ENCODE results near the gene MITF. TPM values are rescaled to one million over a fixed set of nuclear protein-coding genes. Genes with fewer than 3 reads are reported as not detected.

MITF gene
- total RNA-seq, 4 donors from 2014 or later, result 2.1 to 9.1 (median 4.7) TPM

DNA sequence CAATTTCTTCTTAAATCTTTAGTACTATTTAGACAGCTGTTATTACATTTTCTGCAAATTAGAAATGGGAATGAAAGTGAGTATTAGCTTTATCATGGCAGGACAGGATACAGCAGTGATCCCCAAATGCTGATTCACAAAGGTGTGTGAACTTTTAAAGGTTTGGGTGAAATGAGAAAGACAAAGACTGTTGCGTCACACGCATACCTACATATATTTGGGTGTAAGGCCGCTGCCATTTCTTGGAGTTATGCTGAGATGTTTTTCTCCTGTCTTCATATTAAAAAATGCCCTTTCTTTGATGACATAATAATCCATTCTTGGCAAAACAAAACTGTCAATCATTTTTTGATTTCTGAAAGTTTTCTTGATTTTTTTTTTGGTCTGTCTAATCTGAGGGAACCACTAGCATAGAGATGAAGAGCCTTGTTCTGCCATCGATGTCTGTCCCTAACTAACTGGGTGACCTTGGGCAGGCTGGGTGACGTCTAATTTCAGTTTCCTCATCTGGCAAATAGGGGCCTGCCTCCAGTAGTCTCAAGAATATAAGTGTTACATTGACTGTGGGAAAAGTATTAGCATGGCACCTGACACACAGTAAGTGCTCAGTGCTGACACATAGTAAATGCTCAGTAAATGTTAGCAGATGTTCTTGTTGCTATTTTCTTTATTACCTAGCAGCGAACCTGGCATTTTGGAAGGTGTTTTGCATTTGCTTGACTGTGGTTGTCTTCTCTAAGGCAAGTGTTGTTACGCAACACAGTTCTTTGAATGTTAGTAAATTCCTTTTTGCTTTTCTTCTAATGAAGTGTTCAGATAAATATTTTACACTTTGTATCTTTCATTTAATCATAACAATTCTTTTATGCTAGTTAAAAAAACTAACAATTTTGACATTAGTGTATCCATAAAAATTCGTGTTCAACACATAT, 5.0 kb downstream of the MITF start:
- no peaks in the 10 kb centered on the region for H3K27me3 ChIP-seq
- no peak overlapping the region for H3K27ac ChIP-seq
- H3K9me3 ChIP-seq, result no peaks in the 10 kb centered on the region
- no peak for TF ChIP-seq POLR2A (IDR thresholded peaks at IDR 0.05)
- TF ChIP-seq CTCF (IDR thresholded peaks at IDR 0.05), result no peak
- no peaks in the 10 kb centered on the region for H3K36me3 ChIP-seq
- no peak for DNase-seq
- H3K4me3 ChIP-seq, result no peak overlapping the region
- H3K4me1 ChIP-seq, result peaks cover 0 to 20% (median 0%) of the 10 kb centered on the region in 4 donors

GRCh38 chr3:69745505-69745904, 6.2 kb downstream of the MITF start:
- TF ChIP-seq POLR2A (IDR thresholded peaks at IDR 0.05), result no peak
- no peak for TF ChIP-seq CTCF (IDR thresholded peaks at IDR 0.05)
- Histone ChIP-seq H3K27me3 (no peaks in the 10 kb centered on the region), H3K27ac (peak overlapping the region in 1 of 4 donors; percentile 5), H3K4me3 (no peak overlapping the region), H3K4me1 (peaks cover 0 to 27% (median 0%) of the 10 kb centered on the region in 4 donors), H3K9me3 (no peaks in the 10 kb centered on the region), H3K36me3 (no peaks in the 10 kb centered on the region)
- DNase-seq, result no peak

- no peak overlapping the region for H3K4me3 ChIP-seq
- no peak for DNase-seq
- no peaks in the 10 kb centered on the region for H3K36me3 ChIP-seq
- TF ChIP-seq CTCF (IDR thresholded peaks at IDR 0.05) (no peak), POLR2A (IDR thresholded peaks at IDR 0.05) (no peak)
- peak overlapping the region in 1 of 4 donors; percentile 71 for H3K27ac ChIP-seq
- peaks cover 0 to 27% (median 0%) of the 10 kb centered on the region in 4 donors for H3K4me1 ChIP-seq
- H3K9me3 ChIP-seq, result no peaks in the 10 kb centered on the region
- no peaks in the 10 kb centered on the region for H3K27me3 ChIP-seq
These were observed 6.9 kb downstream of the MITF start for GRCh38 chr3:69746119-69746518.

DNA sequence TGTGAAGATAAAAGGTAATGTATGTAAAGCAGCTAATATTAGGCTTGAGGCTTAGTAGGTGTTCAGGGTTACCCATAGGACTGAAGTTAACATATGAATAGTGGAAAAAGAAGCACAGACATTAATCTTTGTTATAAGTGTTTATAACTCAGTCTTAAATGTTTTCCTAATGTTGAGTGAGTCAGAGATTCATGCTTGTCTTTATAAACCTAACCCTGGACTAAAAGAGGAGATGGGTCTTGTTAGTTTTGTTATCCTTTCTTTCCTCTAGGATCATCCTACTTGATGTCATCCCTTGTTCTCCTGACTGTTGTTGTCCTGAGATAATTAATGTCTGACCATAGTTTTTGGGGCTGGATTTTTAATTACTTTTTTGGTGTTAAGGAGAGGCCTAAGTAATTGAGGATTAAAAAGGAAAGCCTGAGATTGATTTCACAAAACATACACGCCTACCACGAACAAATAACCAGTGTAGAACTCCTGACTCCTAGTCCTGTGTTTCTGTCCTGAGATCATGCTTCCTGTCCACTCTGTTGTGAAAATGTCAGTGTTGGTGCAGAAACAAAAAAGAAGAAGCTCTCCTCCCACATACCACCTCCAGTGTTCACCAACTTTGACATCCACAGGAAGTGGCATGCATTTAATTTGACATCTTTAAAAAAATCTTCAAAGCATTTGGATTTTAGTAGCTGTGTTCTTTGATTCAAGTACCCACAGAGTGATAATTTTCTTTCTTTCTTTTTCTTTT, 8.4 kb downstream of the MITF start:
- Histone ChIP-seq H3K27ac (peak overlapping the region; percentile 9 to 71 (median 25)), H3K4me3 (no peak overlapping the region), H3K9me3 (no peaks in the 10 kb centered on the region), H3K4me1 (peaks cover 0 to 27% (median 0%) of the 10 kb centered on the region in 4 donors), H3K36me3 (no peaks in the 10 kb centered on the region), H3K27me3 (no peaks in the 10 kb centered on the region)
- no peak for DNase-seq
- TF ChIP-seq POLR2A (IDR thresholded peaks at IDR 0.05) (no peak), CTCF (IDR thresholded peaks at IDR 0.05) (no peak)

DNA sequence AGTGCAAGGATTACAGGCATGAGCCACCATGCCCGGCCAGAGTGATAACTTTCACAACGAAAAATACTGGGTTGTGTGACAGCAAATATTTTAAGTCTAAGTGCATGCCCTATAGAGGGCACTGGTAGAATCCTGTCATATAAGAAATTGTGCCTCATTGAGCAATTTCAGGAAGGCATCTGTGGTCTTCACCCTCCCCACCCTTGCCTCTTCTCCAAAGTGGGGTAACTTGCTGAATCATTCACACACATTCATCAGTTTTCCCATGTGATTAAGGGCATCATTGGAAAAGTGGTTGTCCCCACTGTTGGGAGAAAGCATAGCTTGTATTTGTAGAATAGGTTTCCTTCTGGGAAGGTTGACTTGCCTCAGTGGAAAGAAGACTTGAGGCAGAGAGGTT, 9.2 kb downstream of the MITF start:
- Histone ChIP-seq H3K9me3 (no peaks in the 10 kb centered on the region), H3K27me3 (no peaks in the 10 kb centered on the region), H3K4me3 (no peak overlapping the region), H3K36me3 (no peaks in the 10 kb centered on the region), H3K27ac (peak overlapping the region; percentile 9 to 71 (median 25)), H3K4me1 (peaks cover 0 to 27% (median 0%) of the 10 kb centered on the region in 4 donors)
- no peak for DNase-seq
- TF ChIP-seq CTCF (IDR thresholded peaks at IDR 0.05) (no peak), POLR2A (IDR thresholded peaks at IDR 0.05) (no peak)
